OCI-LY1 (cell line): ENCODE data around the gene USH2A.

Experiments used
- EZH2 ChIP-seq: fragments of 200-600 bp; sonication (generic), shearing (Covaris generic); IDR thresholded peaks from 2 replicates; pipeline ENCODE4 v1.8.0; 2017; ENCODE audit warnings: borderline replicate concordance, mixed run types, mild to moderate bottlenecking, antibody characterized with exemption, low read length, moderate library complexity, mixed read lengths
- TF ChIP-seq, protein P1 (sequence below): fragments of 200-600 bp; sonication (generic), shearing (Covaris generic); IDR thresholded peaks from 2 replicates; pipeline ENCODE4 v1.5.1; 2017; ENCODE audit warnings: mild to moderate bottlenecking, antibody characterized with exemption, low read length, moderate library complexity, mixed read lengths

DNA sequence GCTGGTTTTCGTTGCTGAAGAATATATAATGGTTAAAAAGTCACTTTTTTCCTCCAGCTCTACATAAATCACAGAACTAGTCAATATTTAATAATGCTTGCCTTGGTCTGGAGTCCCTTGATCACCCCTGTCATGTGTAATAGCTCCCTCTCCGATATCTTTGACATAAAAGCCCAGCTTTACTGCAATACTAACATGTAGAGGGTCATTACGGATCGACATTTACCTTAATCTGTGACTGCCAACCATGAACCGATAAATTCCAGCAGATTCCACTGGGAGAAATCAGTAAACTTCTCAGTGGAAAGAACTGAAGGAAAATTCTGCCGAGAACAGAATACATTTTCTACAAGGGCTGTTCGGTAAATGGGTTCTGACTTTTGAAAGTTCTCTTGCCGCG is 459.6 kb downstream of the USH2A start:
- TF ChIP-seq, protein P1, sequence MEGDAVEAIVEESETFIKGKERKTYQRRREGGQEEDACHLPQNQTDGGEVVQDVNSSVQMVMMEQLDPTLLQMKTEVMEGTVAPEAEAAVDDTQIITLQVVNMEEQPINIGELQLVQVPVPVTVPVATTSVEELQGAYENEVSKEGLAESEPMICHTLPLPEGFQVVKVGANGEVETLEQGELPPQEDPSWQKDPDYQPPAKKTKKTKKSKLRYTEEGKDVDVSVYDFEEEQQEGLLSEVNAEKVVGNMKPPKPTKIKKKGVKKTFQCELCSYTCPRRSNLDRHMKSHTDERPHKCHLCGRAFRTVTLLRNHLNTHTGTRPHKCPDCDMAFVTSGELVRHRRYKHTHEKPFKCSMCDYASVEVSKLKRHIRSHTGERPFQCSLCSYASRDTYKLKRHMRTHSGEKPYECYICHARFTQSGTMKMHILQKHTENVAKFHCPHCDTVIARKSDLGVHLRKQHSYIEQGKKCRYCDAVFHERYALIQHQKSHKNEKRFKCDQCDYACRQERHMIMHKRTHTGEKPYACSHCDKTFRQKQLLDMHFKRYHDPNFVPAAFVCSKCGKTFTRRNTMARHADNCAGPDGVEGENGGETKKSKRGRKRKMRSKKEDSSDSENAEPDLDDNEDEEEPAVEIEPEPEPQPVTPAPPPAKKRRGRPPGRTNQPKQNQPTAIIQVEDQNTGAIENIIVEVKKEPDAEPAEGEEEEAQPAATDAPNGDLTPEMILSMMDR, result no peak
- TF ChIP-seq EZH2, result no peak
